Mucosa of gallbladder (tissue), 1 donor: Measurements from ENCODE around the gene STAC. TPM values are rescaled to one million over a fixed set of nuclear protein-coding genes. Genes with fewer than 3 reads are reported as not detected.

ENCODE experiments used
- DNase-seq: peaks from one replicate; pipeline ENCODE4 v3.0.0-alpha.2; 2020; ENCODE audit warnings: low spot score
- total RNA-seq: library from RNA; stranded (reverse); gene quantifications from one replicate; pipeline ENCODE4 v1.2.1, GENCODE V29; 2021
- donor health status: DM: no; HTN: no; CAD: no.

Gene STAC
- total RNA-seq, 1 donor from 2014 or later = 11.9 TPM

GRCh38 chr3:36595511-36595910 lies 215.2 kb downstream of the STAC start:
- DNase-seq = no peak

GRCh38 chr3:36596419-36596818 lies 216.1 kb downstream of the STAC start:
- no peak for DNase-seq

DNA sequence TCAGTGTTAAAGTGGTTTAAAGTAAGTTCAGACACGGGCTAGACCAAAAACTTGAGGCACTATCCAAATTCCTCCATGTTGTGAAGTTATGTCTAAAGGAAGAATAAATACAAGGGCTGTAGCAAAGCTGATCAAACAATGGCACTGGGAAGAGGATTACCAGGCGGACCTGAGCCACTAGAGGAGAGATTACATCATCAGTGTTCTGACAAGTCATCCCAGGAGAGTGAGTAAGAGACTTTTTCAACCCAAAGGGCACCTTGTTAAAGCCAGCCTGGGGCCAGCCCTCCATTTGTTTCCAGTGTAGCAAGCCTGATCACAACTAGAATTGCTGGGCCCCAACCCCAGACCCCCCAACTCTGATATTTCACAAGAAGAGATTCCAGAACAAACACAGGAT lies 217.1 kb downstream of the STAC start:
- no peak for DNase-seq
